B cell (primary cell): ENCODE measurements around the gene STAP2. TPM values are rescaled to one million over a fixed set of nuclear protein-coding genes. Genes with fewer than 3 reads are reported as not detected.

Experiments used
- ATAC-seq: fragments of 200-7000 bp; cut with Tn5 transposase; one replicate; pipeline ENCODE4 v1.10.0; 2021; ENCODE audit warnings: low read depth, mild to moderate bottlenecking, moderate number of reproducible peaks, moderate library complexity
- CTCF ChIA-PET: fragments of 350-600 bp; sonication (Branson Sonifier 250); formaldehyde crosslinking; loops from one replicate; lab custom pipeline; 2021; ENCODE audit warnings: antibody characterized with exemption, inconsistent platforms; lab: Charles Lee
- POLR2A ChIA-PET: fragments of 350-600 bp; sonication (Branson Sonifier 250); formaldehyde crosslinking; loops from one replicate; lab custom pipeline; 2021; ENCODE audit warnings: antibody characterized with exemption; lab: Charles Lee
- DNase-seq: peaks from one replicate; pipeline ENCODE4 v3.0.0; 2013
- H2AFZ ChIP-seq: 2 replicates; pipeline ENCODE4 v1.6.1; 2012; ENCODE audit warnings: mild to moderate bottlenecking, low read depth, low read length; ENCODE audit not compliant: insufficient read depth, poor library complexity, severe bottlenecking
- H3K27ac ChIP-seq, 2 donors: 1 replicate in 1 of 2; 2 replicates in 1 of 2; pipeline ENCODE4 v1.5.1; 2012 to 2013; ENCODE audit warnings: low read length in 2 of 2, mild to moderate bottlenecking in 2 of 2, moderate library complexity in 1 of 2
- H3K27me3 ChIP-seq, 4 experiments: fragments of 200-600 bp in 1 of 4; sonication (generic) in 1 of 4; replicated peaks in 1 of 4; 1 replicate in 2 of 4; 2 replicates in 2 of 4; pipeline versions ENCODE4 v1.6.1 to v1.7.0; 2013 to 2016; ENCODE audit warnings: low read length in 3 of 4, mild to moderate bottlenecking in 2 of 4, mixed read lengths in 1 of 4, moderate library complexity in 1 of 4; ENCODE audit not compliant: insufficient read depth in 4 of 4, control insufficient read depth in 3 of 4; ENCODE audit errors: control extremely low read depth in 1 of 4
- H3K36me3 ChIP-seq, 2 experiments: replicated peaks in 1 of 2; 1 replicate in 1 of 2; 2 replicates in 1 of 2; pipeline versions ENCODE4 v1.6.1 to v1.7.1; 2013; ENCODE audit warnings: low read length in 1 of 2; ENCODE audit not compliant: insufficient read depth in 2 of 2, control insufficient read depth in 1 of 2; ENCODE audit errors: control extremely low read depth in 1 of 2, extremely low read depth in 1 of 2
- H3K4me1 ChIP-seq, 2 donors: fragments of 200-600 bp in 1 of 2; sonication (generic) in 1 of 2; 1 replicate in 1 of 2; 2 replicates in 1 of 2; pipeline versions ENCODE4 v1.5.1 to v1.6.1; 2013 to 2017; ENCODE audit warnings: low read length in 2 of 2; ENCODE audit not compliant: control insufficient read depth in 2 of 2, insufficient read depth in 2 of 2
- H3K4me2 ChIP-seq: replicated peaks from 2 replicates; pipeline ENCODE3; 2012; ENCODE audit warnings: mild to moderate bottlenecking, low read depth, low read length; ENCODE audit not compliant: poor library complexity, severe bottlenecking
- H3K4me3 ChIP-seq, 5 experiments: fragments of 200-600 bp in 1 of 5; sonication (generic) in 1 of 5; 1 replicate in 3 of 5; 2 replicates in 2 of 5; pipeline versions ENCODE4 v1.5.1 to v1.7.0; 2011 to 2016; ENCODE audit warnings: low read length in 4 of 5, mild to moderate bottlenecking in 4 of 5, low read depth in 2 of 5, control low read depth in 1 of 5, moderate library complexity in 1 of 5; ENCODE audit not compliant: insufficient read depth in 1 of 5; ENCODE audit errors: control extremely low read depth in 1 of 5, extremely low read depth in 1 of 5
- H3K79me2 ChIP-seq: fragments of 200-600 bp; sonication (generic); one replicate; pipeline ENCODE4 v1.6.0; 2016; ENCODE audit warnings: low read length; ENCODE audit not compliant: control insufficient read depth, insufficient read depth
- H3K9ac ChIP-seq: fragments of 200-600 bp; sonication (generic); 2 replicates; pipeline ENCODE4 v1.6.1; 2017; ENCODE audit warnings: mild to moderate bottlenecking, low read length, moderate library complexity
- H3K9me3 ChIP-seq, 3 donors: one replicate each; pipeline versions ENCODE4 v1.6.1 to v1.7.1; 2013; ENCODE audit warnings: low read length in 2 of 3; ENCODE audit not compliant: control insufficient read depth in 2 of 3, insufficient read depth in 1 of 3; ENCODE audit errors: control extremely low read depth in 1 of 3
- H4K20me1 ChIP-seq: 2 replicates; pipeline ENCODE4 v1.6.0; 2012; ENCODE audit warnings: mild to moderate bottlenecking, low read length; ENCODE audit not compliant: insufficient read depth, control insufficient read depth, poor library complexity, severe bottlenecking
- H3K27ac Mint-ChIP-seq: one replicate; pipeline ENCODE4 v1.8.0; 2021; ENCODE audit warnings: mixed read lengths
- H3K27me3 Mint-ChIP-seq: one replicate; pipeline ENCODE4 v1.8.0; 2021; ENCODE audit warnings: mixed read lengths
- H3K4me1 Mint-ChIP-seq: one replicate; pipeline ENCODE4 v1.8.0; 2021; ENCODE audit warnings: mixed read lengths
- H3K4me3 Mint-ChIP-seq: one replicate; pipeline ENCODE4 v1.8.0; 2021; ENCODE audit warnings: mixed read lengths
- H3K9me3 Mint-ChIP-seq: one replicate; pipeline ENCODE4 v1.8.0; 2022; ENCODE audit warnings: mixed read lengths; ENCODE audit not compliant: insufficient read depth
- CTCF ChIP-seq: fragments of 200-600 bp; IDR thresholded peaks from one replicate; pipeline ENCODE4 v1.8.0; 2022; ENCODE audit warnings: antibody characterized with exemption, mild to moderate bottlenecking
- EZH2 ChIP-seq: IDR thresholded peaks from 2 replicates; pipeline ENCODE4 v1.6.1; 2012; ENCODE audit warnings: borderline replicate concordance, low read depth, mild to moderate bottlenecking, moderate library complexity, low read length; ENCODE audit not compliant: insufficient read depth, poor library complexity, severe bottlenecking
- WGBS: methylation state at CpG from one replicate; pipeline ENCODE4 v1.1.5; 2013; ENCODE audit warnings: missing lambda C conversion rate; ENCODE audit not compliant: insufficient coverage; 5-methylcytosine and 5-hydroxymethylcytosine counted together
- intact Hi-C: fragments of 100-400 bp; cut with micrococcal nuclease; formaldehyde crosslinking; loops from one replicate; pipeline ENCODE4 v1.10.0; 2022
- polyA plus RNA-seq: library from polyadenylated mRNA; depleted of rRNA; stranded (reverse); fragments of >200 nt; gene quantifications from 2 replicates; pipeline ENCODE4 v1.2.3, GENCODE V29; 2012
- total RNA-seq, 2 donors: library from RNA; stranded (reverse); fragments of 120-200 nt in 1 of 2; gene quantifications; 1 replicate in 1 of 2; 2 replicates in 1 of 2; pipeline versions ENCODE4 v1.2.3 to v1.2.4, GENCODE V29; 2013 to 2022

Gene STAP2
- total and polyA plus RNA-seq, 2 donors (not counting 1 experiment from before 2014, with no cell fraction given) = 0.27 to 0.72 TPM

- ChIA-PET CTCF (interaction anchor here (0.8 kb wide), 1 partner anchor 15 kb away, joined by 3 read pairs; the partner anchor contains the start of gene MPND), POLR2A (interaction anchor here (0.6 to 1.0 kb wide), 2 partner anchors 15 to 1939 kb away, joined by 3 to 4 read pairs; partner anchors contain the start of gene MPND)
- no peaks in the 10 kb centered on the region for H3K79me2 ChIP-seq
- no peaks in the 10 kb centered on the region for H4K20me1 ChIP-seq
- H3K4me3 ChIP-seq = peak overlapping the region in 4 of 5 experiments; percentile 35 to 42 (median 38)
- intact Hi-C loops = loop anchor here (1.0 to 5.0 kb wide), 3 partner anchors 14 to 144 kb away; partner anchors contain the start of genes HDGFL2 and SH3GL1
- Mint-ChIP-seq H3K27me3 (no peaks in the 10 kb centered on the region), H3K9me3 (no peaks in the 10 kb centered on the region), H3K27ac (no peak overlapping the region), H3K4me1 (peaks cover 28% of the 10 kb centered on the region), H3K4me3 (peak overlapping the region; percentile 76)
- H3K4me2 ChIP-seq = peak overlapping the region; percentile 74
- no peaks in the 10 kb centered on the region for H3K36me3 ChIP-seq
- H3K4me1 ChIP-seq = peaks cover 18 to 31% of the 10 kb centered on the region in 2 donors
- DNase-seq (no peak), ATAC-seq (no peak)
- 17% methylated on average over 13 of the region's 13 CpGs for WGBS
- no peak overlapping the region for H3K27ac ChIP-seq
- H3K27me3 ChIP-seq = peaks cover 0 to 11% (median 0%) of the 10 kb centered on the region in 4 experiments
- peaks cover 0 to 32% (median 0%) of the 10 kb centered on the region in 3 donors for H3K9me3 ChIP-seq
- H3K9ac ChIP-seq = peak overlapping the region; percentile 32
- H2AFZ ChIP-seq = peak overlapping the region; percentile 69
- TF ChIP-seq EZH2 (no peak), CTCF (no peak)
Measured at GRCh38 chr19:4327877-4328242, 10.8 kb downstream of the STAP2 start.

- no peaks in the 10 kb centered on the region for H4K20me1 ChIP-seq
- ChIA-PET POLR2A (interaction anchor here (1.0 kb wide), 1 partner anchor 15 kb away, joined by 4 read pairs; the partner anchor contains the start of gene MPND), CTCF (interaction anchor here (0.8 kb wide), 1 partner anchor 16 kb away, joined by 3 read pairs; the partner anchor contains the start of gene MPND)
- no peaks in the 10 kb centered on the region for H3K27me3 Mint-ChIP-seq
- H3K27ac Mint-ChIP-seq = no peak overlapping the region
- 6% methylated on average over 28 of the region's 30 CpGs for WGBS
- TF ChIP-seq CTCF (no peak), EZH2 (no peak)
- H3K27me3 ChIP-seq = peaks cover 0 to 11% (median 0%) of the 10 kb centered on the region in 4 experiments
- ATAC-seq (no peak), DNase-seq (peak; percentile 65)
- no peaks in the 10 kb centered on the region for H3K36me3 ChIP-seq
- H3K4me3 ChIP-seq = peak overlapping the region in 4 of 5 experiments; percentile 35 to 42 (median 38)
- no peaks in the 10 kb centered on the region for H3K79me2 ChIP-seq
- H3K9ac ChIP-seq = peak overlapping the region; percentile 32
- H3K4me3 Mint-ChIP-seq = peak overlapping the region; percentile 76
- H3K4me1 Mint-ChIP-seq = peaks cover 28% of the 10 kb centered on the region
- H3K4me2 ChIP-seq = peak overlapping the region; percentile 74
- peak overlapping the region; percentile 69 for H2AFZ ChIP-seq
- H3K4me1 ChIP-seq = peaks cover 18 to 31% of the 10 kb centered on the region in 2 donors
- H3K9me3 Mint-ChIP-seq = no peaks in the 10 kb centered on the region
- H3K27ac ChIP-seq = no peak overlapping the region
- H3K9me3 ChIP-seq = peaks cover 0 to 37% (median 0%) of the 10 kb centered on the region in 3 donors
- intact Hi-C loops = loop anchor here (5.0 kb wide), 1 partner anchor 145 kb away; the partner anchor contains the start of gene HDGFL2
Measured at GRCh38 chr19:4327252-4327876, 11.3 kb downstream of the STAP2 start.
